ENCODE results near the gene COBL. TPM values are rescaled to one million over a fixed set of nuclear protein-coding genes. Genes with fewer than 3 reads are reported as not detected.
A peak's percentile ranks its signal among the peaks of the same experiment; 100 is the strongest.

Gene COBL
- total RNA-seq, 1 experiment from 2014 or later, result 49.9 TPM

GRCh38 chr7:51035716-51036115 is 280.9 kb downstream of the COBL start:
- CTCF ChIA-PET, result interaction anchor here (0.6 to 0.9 kb wide), 2 partner anchors 11 to 925 kb away, joined by 3 read pairs; no protein-coding TSS in a partner anchor
- BruUV-seq (replicated peaks), result no TSS peak
- Mint-ChIP-seq H3K36me3 (ENCODE audit: insufficient read depth, unreplicated experiment) (no peaks in the 10 kb centered on the region), H3K27ac (ENCODE audit: unreplicated experiment) (no peak overlapping the region), H3K4me3 (ENCODE audit: low read depth, unreplicated experiment) (no peak overlapping the region), H3K9me3 (ENCODE audit: low read depth, unreplicated experiment) (no peaks in the 10 kb centered on the region), H3K4me1 (ENCODE audit: low read depth, unreplicated experiment) (peaks cover 14% of the 10 kb centered on the region), H3K27me3 (ENCODE audit: unreplicated experiment) (no peaks in the 10 kb centered on the region)
- DNase-seq, result no peak
- intact Hi-C loops (cut with micrococcal nuclease; ENCODE audit: unreplicated experiment), result no loop called here
- no peak for TF ChIP-seq CTCF (IDR thresholded peaks at IDR 0.05; ENCODE audit: unreplicated experiment)

GRCh38 chr7:51034521-51035264 is 281.9 kb downstream of the COBL start:
- TF ChIP-seq CTCF (IDR thresholded peaks at IDR 0.05; ENCODE audit: unreplicated experiment), result no peak
- H3K4me3 Mint-ChIP-seq (ENCODE audit: low read depth, unreplicated experiment), result no peak overlapping the region
- no peak overlapping the region for H3K27ac Mint-ChIP-seq (ENCODE audit: unreplicated experiment)
- intact Hi-C loops (cut with micrococcal nuclease; ENCODE audit: unreplicated experiment), result no loop called here
- DNase-seq, result peak; percentile 19
- no peaks in the 10 kb centered on the region for H3K9me3 Mint-ChIP-seq (ENCODE audit: low read depth, unreplicated experiment)
- H3K4me1 Mint-ChIP-seq (ENCODE audit: low read depth, unreplicated experiment), result peaks cover 14% of the 10 kb centered on the region
- no peaks in the 10 kb centered on the region for H3K27me3 Mint-ChIP-seq (ENCODE audit: unreplicated experiment)
- no peaks in the 10 kb centered on the region for H3K36me3 Mint-ChIP-seq (ENCODE audit: insufficient read depth, unreplicated experiment)
- CTCF ChIA-PET, result interaction anchor here (1.0 kb wide), 2 partner anchors 11 to 243 kb away, joined by 3 to 4 read pairs; no protein-coding TSS in a partner anchor
- BruUV-seq (replicated peaks), result no TSS peak

- BruUV-seq (replicated peaks), result no TSS peak
- CTCF ChIA-PET, result interaction anchor here (1.0 kb wide), 2 partner anchors 11 to 242 kb away, joined by 3 to 4 read pairs; no protein-coding TSS in a partner anchor
- Mint-ChIP-seq H3K9me3 (ENCODE audit: low read depth, unreplicated experiment) (no peaks in the 10 kb centered on the region), H3K4me3 (ENCODE audit: low read depth, unreplicated experiment) (no peak overlapping the region), H3K27ac (ENCODE audit: unreplicated experiment) (no peak overlapping the region), H3K4me1 (ENCODE audit: low read depth, unreplicated experiment) (peaks cover 14% of the 10 kb centered on the region), H3K27me3 (ENCODE audit: unreplicated experiment) (no peaks in the 10 kb centered on the region), H3K36me3 (ENCODE audit: insufficient read depth, unreplicated experiment) (peaks cover 2% of the 10 kb centered on the region)
- no peak for DNase-seq
- TF ChIP-seq CTCF (IDR thresholded peaks at IDR 0.05; ENCODE audit: unreplicated experiment), result no peak
- intact Hi-C loops (cut with micrococcal nuclease; ENCODE audit: unreplicated experiment), result no loop called here
Observed at GRCh38 chr7:51033727-51034520, 282.7 kb downstream of the COBL start.

GRCh38 chr7:51031791-51032515 is 284.7 kb downstream of the COBL start:
- no TSS peak for BruUV-seq (replicated peaks)
- no peak for DNase-seq
- H3K36me3 Mint-ChIP-seq (ENCODE audit: insufficient read depth, unreplicated experiment), result peaks cover 10% of the 10 kb centered on the region
- intact Hi-C loops (cut with micrococcal nuclease; ENCODE audit: unreplicated experiment), result no loop called here
- peaks cover 14% of the 10 kb centered on the region for H3K4me1 Mint-ChIP-seq (ENCODE audit: low read depth, unreplicated experiment)
- no peak for TF ChIP-seq CTCF (IDR thresholded peaks at IDR 0.05; ENCODE audit: unreplicated experiment)
- H3K9me3 Mint-ChIP-seq (ENCODE audit: low read depth, unreplicated experiment), result no peaks in the 10 kb centered on the region
- H3K4me3 Mint-ChIP-seq (ENCODE audit: low read depth, unreplicated experiment), result no peak overlapping the region
- no peaks in the 10 kb centered on the region for H3K27me3 Mint-ChIP-seq (ENCODE audit: unreplicated experiment)
- CTCF ChIA-PET, result interaction anchor here (1.0 to 1.4 kb wide), 2 partner anchors 14 to 66 kb away, joined by 3 read pairs; no protein-coding TSS in a partner anchor
- no peak overlapping the region for H3K27ac Mint-ChIP-seq (ENCODE audit: unreplicated experiment)

All from Calu3 (cell line).